ENCODE measurements around the gene YBEY.

DNA sequence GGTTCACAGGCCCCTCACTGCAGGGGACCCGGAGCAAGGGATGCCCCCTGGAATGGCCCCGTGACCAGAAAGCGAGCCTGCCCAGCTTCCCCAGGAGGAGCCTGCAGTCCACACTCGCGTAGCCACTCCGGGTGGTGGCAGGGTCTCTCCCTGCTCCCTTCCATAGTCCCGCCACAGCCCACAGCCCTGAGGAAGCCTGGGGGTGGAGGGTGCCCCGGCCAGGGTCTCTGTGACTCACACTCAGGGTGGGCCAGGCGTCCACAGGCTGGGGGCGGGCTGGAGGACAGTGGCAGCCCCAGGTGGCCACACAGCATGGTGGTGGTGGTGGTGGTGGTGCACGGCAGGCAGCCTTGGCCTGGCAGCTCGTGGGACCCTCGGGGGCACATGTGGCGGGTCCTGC, 15.6 kb downstream of the YBEY start:
- TF ChIP-seq, protein P1, sequence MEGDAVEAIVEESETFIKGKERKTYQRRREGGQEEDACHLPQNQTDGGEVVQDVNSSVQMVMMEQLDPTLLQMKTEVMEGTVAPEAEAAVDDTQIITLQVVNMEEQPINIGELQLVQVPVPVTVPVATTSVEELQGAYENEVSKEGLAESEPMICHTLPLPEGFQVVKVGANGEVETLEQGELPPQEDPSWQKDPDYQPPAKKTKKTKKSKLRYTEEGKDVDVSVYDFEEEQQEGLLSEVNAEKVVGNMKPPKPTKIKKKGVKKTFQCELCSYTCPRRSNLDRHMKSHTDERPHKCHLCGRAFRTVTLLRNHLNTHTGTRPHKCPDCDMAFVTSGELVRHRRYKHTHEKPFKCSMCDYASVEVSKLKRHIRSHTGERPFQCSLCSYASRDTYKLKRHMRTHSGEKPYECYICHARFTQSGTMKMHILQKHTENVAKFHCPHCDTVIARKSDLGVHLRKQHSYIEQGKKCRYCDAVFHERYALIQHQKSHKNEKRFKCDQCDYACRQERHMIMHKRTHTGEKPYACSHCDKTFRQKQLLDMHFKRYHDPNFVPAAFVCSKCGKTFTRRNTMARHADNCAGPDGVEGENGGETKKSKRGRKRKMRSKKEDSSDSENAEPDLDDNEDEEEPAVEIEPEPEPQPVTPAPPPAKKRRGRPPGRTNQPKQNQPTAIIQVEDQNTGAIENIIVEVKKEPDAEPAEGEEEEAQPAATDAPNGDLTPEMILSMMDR (conservative IDR thresholded peaks at IDR 0.05 in 1 of 2, IDR thresholded peaks at IDR 0.05 in 1 of 2; ENCODE audit: extremely low read depth in 1 of 2, insufficient read depth in 1 of 2, low read depth in 1 of 2, low read length in 2 of 2) = no peak
- no peak for TF ChIP-seq EZH2 (IDR thresholded peaks at IDR 0.05; ENCODE audit: borderline replicate concordance, low read length)
